ENCODE measurements around the gene ZNF507. TPM values are rescaled to one million over a fixed set of nuclear protein-coding genes. Genes with fewer than 3 reads are reported as not detected.

ZNF507 gene
- polyA plus RNA-seq, 1 donor (not counting 4 experiments of a cell fraction or from before 2014, with no cell fraction given) = 10.2 TPM

- H3K27me3 ChIP-seq (ENCODE audit: control insufficient read depth, extremely low read depth, insufficient read depth, low read length) = peaks cover 4% of the 10 kb centered on the region
- H3K9me3 ChIP-seq (ENCODE audit: control insufficient read depth, low read depth, low read length) = no peaks in the 10 kb centered on the region
- TF ChIP-seq CTCF (optimal IDR thresholded peaks at IDR 0.05 in 1 of 3, IDR thresholded peaks at IDR 0.05 in 1 of 3, conservative IDR thresholded peaks at IDR 0.05 in 1 of 3; ENCODE audit: extremely low read depth in 1 of 3, insufficient read depth in 2 of 3, low read length in 3 of 3) (no peak), EZH2 (IDR thresholded peaks at IDR 0.05; ENCODE audit: low read length) (no peak)
- no peaks in the 10 kb centered on the region for H3K9me1 ChIP-seq (ENCODE audit: control insufficient read depth, extremely low read depth, insufficient read depth, low read length)
- no peak overlapping the region for H3K9ac ChIP-seq (ENCODE audit: control insufficient read depth, extremely low read depth, insufficient read depth, low read length)
- no peak overlapping the region for H2AFZ ChIP-seq (ENCODE audit: control insufficient read depth, low read length)
- dilution Hi-C loops (cut with MboI; ENCODE audit: extremely low pct_ligation_motif_present, low sequenced_read_pairs) = no loop called here
- DNase-seq (ENCODE audit: low read depth, low spot score) (no peak), FAIRE-seq (no peak)
- no peaks in the 10 kb centered on the region for H3K36me3 ChIP-seq (ENCODE audit: control insufficient read depth in 2 of 2, extremely low read depth in 1 of 2, insufficient read depth in 2 of 2, low read length in 2 of 2)
- no peaks in the 10 kb centered on the region for H4K20me1 ChIP-seq (ENCODE audit: control insufficient read depth, extremely low read depth, insufficient read depth, low read length)
- H3K4me3 ChIP-seq (ENCODE audit: control insufficient read depth in 2 of 3, extremely low read depth in 1 of 3, insufficient read depth in 2 of 3, low read depth in 1 of 3, low read length in 3 of 3) = no peak overlapping the region
- H3K79me2 ChIP-seq (ENCODE audit: control insufficient read depth, insufficient read depth, low read length) = no peaks in the 10 kb centered on the region
- no peaks in the 10 kb centered on the region for H3K4me1 ChIP-seq (ENCODE audit: control insufficient read depth, extremely low read depth, insufficient read depth, low read length)
- no peak overlapping the region for H3K27ac ChIP-seq (ENCODE audit: control insufficient read depth, insufficient read depth, low read length)
- H3K4me2 ChIP-seq (ENCODE audit: control insufficient read depth, extremely low read depth, insufficient read depth, low read depth, low read length) = no peak overlapping the region
Measured at GRCh38 chr19:32313569-32314265, 31.7 kb upstream of the ZNF507 start.

- no peak overlapping the region for H3K27ac ChIP-seq (ENCODE audit: control insufficient read depth, insufficient read depth, low read length)
- no peaks in the 10 kb centered on the region for H3K36me3 ChIP-seq (ENCODE audit: control insufficient read depth in 2 of 2, extremely low read depth in 1 of 2, insufficient read depth in 2 of 2, low read length in 2 of 2)
- no peak overlapping the region for H2AFZ ChIP-seq (ENCODE audit: control insufficient read depth, low read length)
- no peak overlapping the region for H3K4me3 ChIP-seq (ENCODE audit: control insufficient read depth in 2 of 3, extremely low read depth in 1 of 3, insufficient read depth in 2 of 3, low read depth in 1 of 3, low read length in 3 of 3)
- H3K4me2 ChIP-seq (ENCODE audit: control insufficient read depth, extremely low read depth, insufficient read depth, low read depth, low read length) = no peak overlapping the region
- no peaks in the 10 kb centered on the region for H3K4me1 ChIP-seq (ENCODE audit: control insufficient read depth, extremely low read depth, insufficient read depth, low read length)
- no peak overlapping the region for H3K9ac ChIP-seq (ENCODE audit: control insufficient read depth, extremely low read depth, insufficient read depth, low read length)
- no peaks in the 10 kb centered on the region for H3K9me3 ChIP-seq (ENCODE audit: control insufficient read depth, low read depth, low read length)
- TF ChIP-seq CTCF (optimal IDR thresholded peaks at IDR 0.05 in 1 of 3, IDR thresholded peaks at IDR 0.05 in 1 of 3, conservative IDR thresholded peaks at IDR 0.05 in 1 of 3; ENCODE audit: extremely low read depth in 1 of 3, insufficient read depth in 2 of 3, low read length in 3 of 3) = no peak
- TF ChIP-seq EZH2 (IDR thresholded peaks at IDR 0.05; ENCODE audit: low read length) = no peak
- no peaks in the 10 kb centered on the region for H3K9me1 ChIP-seq (ENCODE audit: control insufficient read depth, extremely low read depth, insufficient read depth, low read length)
- H3K79me2 ChIP-seq (ENCODE audit: control insufficient read depth, insufficient read depth, low read length) = no peaks in the 10 kb centered on the region
- H4K20me1 ChIP-seq (ENCODE audit: control insufficient read depth, extremely low read depth, insufficient read depth, low read length) = no peaks in the 10 kb centered on the region
- DNase-seq (ENCODE audit: low read depth, low spot score) (no peak), FAIRE-seq (no peak)
- dilution Hi-C loops (cut with MboI; ENCODE audit: extremely low pct_ligation_motif_present, low sequenced_read_pairs) = no loop called here
- H3K27me3 ChIP-seq (ENCODE audit: control insufficient read depth, extremely low read depth, insufficient read depth, low read length) = no peaks in the 10 kb centered on the region
Measured at GRCh38 chr19:32316034-32316433, 29.4 kb upstream of the ZNF507 start.

Data from keratinocyte (primary cell).